Chondrocyte (in vitro differentiated cells): ENCODE measurements around the gene SLC2A13. TPM values are rescaled to one million over a fixed set of nuclear protein-coding genes. Genes with fewer than 3 reads are reported as not detected.
A peak's percentile ranks its signal among the peaks of the same experiment; 100 is the strongest.

Experiments used
- DNase-seq: peaks from one replicate; pipeline ENCODE4 v3.0.0; 2021; ENCODE audit warnings: mixed read lengths, low spot score
- H3K27ac Mint-ChIP-seq: one replicate; pipeline ENCODE4 v1.8.0; 2021; ENCODE audit warnings: mild to moderate bottlenecking, moderate library complexity, mixed read lengths; ENCODE audit not compliant: unreplicated experiment
- H3K27me3 Mint-ChIP-seq: 2 replicates; pipeline ENCODE4 v1.8.0; 2021; ENCODE audit warnings: low read depth, mixed read lengths
- H3K36me3 Mint-ChIP-seq: 2 replicates; pipeline ENCODE4 v1.8.0; 2021; ENCODE audit warnings: low read depth, mixed read lengths
- H3K4me1 Mint-ChIP-seq: 2 replicates; pipeline ENCODE4 v1.8.0; 2021; ENCODE audit warnings: low read depth, mild to moderate bottlenecking, mixed read lengths
- H3K4me3 Mint-ChIP-seq: one replicate; pipeline ENCODE4 v1.8.0; 2021; ENCODE audit warnings: mild to moderate bottlenecking, moderate library complexity, mixed read lengths; ENCODE audit not compliant: unreplicated experiment
- H3K9me3 Mint-ChIP-seq: 2 replicates; pipeline ENCODE4 v1.8.0; 2021; ENCODE audit warnings: low read depth, mixed read lengths
- total RNA-seq: library from RNA; stranded (reverse); gene quantifications from 3 replicates; pipeline ENCODE4 v1.2.1, GENCODE V29; 2021
- TF ChIP-seq, protein P1 (sequence below): fragments of 200-600 bp; sonication (generic); IDR thresholded peaks from 2 replicates; pipeline ENCODE4 v1.5.0; 2021; ENCODE audit warnings: antibody characterized with exemption, mild to moderate bottlenecking, moderate library complexity

The SLC2A13 gene
- total RNA-seq, 1 donor from 2014 or later: 14.4 TPM

DNA sequence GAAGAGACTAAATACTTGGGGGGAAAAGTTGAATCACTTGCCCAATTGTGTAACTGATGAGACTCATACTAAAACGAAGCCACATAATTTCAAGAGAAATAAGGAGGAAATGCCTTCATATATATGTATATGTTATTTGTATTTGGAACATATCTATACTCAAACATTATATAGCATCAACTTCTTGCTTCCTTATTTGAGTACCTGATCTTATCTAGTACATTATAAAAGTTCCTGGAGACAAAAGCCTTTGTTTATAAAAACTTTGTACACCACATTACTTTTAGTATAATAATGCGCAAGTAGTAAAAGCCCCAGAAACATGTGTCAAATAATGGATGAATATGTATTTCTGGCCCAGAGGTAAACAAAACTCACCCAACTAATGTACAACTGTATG, 92.0 kb downstream of the SLC2A13 start:
- Mint-ChIP-seq H3K36me3 (no peaks in the 10 kb centered on the region), H3K27me3 (no peaks in the 10 kb centered on the region), H3K9me3 (no peaks in the 10 kb centered on the region), H3K27ac (no peak overlapping the region), H3K4me1 (peaks cover 5% of the 10 kb centered on the region), H3K4me3 (no peak overlapping the region)
- no peak for DNase-seq
- TF ChIP-seq, protein P1, sequence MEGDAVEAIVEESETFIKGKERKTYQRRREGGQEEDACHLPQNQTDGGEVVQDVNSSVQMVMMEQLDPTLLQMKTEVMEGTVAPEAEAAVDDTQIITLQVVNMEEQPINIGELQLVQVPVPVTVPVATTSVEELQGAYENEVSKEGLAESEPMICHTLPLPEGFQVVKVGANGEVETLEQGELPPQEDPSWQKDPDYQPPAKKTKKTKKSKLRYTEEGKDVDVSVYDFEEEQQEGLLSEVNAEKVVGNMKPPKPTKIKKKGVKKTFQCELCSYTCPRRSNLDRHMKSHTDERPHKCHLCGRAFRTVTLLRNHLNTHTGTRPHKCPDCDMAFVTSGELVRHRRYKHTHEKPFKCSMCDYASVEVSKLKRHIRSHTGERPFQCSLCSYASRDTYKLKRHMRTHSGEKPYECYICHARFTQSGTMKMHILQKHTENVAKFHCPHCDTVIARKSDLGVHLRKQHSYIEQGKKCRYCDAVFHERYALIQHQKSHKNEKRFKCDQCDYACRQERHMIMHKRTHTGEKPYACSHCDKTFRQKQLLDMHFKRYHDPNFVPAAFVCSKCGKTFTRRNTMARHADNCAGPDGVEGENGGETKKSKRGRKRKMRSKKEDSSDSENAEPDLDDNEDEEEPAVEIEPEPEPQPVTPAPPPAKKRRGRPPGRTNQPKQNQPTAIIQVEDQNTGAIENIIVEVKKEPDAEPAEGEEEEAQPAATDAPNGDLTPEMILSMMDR: no peak

DNA sequence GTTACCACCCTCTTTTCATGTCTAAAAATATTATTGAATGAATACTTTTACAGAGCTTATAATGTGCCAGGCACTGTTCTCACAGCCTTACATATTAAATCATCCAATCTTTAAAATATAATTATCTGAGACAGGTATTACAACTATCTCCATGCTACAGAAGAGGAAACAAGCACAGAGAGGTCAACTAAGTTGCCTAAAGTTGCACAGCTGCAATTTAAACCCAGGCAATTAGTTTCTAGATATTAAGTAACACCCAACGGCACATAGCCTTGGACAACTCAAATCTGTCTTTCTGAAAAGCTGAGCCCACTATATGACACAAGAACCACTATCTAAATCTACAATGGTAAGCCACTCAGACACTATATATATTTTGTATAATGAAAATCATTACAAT, 92.6 kb downstream of the SLC2A13 start:
- H3K9me3 Mint-ChIP-seq: no peaks in the 10 kb centered on the region
- TF ChIP-seq, protein P1: no peak
- no peaks in the 10 kb centered on the region for H3K27me3 Mint-ChIP-seq
- no peaks in the 10 kb centered on the region for H3K36me3 Mint-ChIP-seq
- no peak overlapping the region for H3K27ac Mint-ChIP-seq
- peaks cover 5% of the 10 kb centered on the region for H3K4me1 Mint-ChIP-seq
- no peak overlapping the region for H3K4me3 Mint-ChIP-seq
- no peak for DNase-seq

DNA sequence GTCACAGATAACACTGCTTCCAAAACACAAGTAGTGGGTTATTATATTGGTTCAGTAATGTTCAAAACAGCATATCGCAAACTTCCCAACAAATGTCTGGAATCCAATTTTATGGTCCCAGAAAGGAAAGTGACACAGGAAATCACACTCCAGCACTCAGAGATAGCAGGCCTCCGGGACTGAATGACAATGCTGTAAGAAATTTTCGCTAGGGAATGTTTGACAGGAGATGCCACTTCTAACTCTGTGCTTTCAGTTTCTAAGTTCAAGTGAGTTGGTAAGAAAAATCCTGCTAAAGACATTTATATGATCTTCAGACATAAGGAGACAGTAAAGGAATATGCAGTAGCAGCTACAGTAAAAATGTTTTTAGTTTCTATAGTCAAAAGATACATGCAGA, 93.2 kb downstream of the SLC2A13 start:
- H3K4me3 Mint-ChIP-seq: no peak overlapping the region
- no peak for DNase-seq
- no peaks in the 10 kb centered on the region for H3K36me3 Mint-ChIP-seq
- TF ChIP-seq, protein P1: no peak
- H3K4me1 Mint-ChIP-seq: peaks cover 5% of the 10 kb centered on the region
- H3K9me3 Mint-ChIP-seq: no peaks in the 10 kb centered on the region
- no peaks in the 10 kb centered on the region for H3K27me3 Mint-ChIP-seq
- H3K27ac Mint-ChIP-seq: peak overlapping the region; percentile 43

DNA sequence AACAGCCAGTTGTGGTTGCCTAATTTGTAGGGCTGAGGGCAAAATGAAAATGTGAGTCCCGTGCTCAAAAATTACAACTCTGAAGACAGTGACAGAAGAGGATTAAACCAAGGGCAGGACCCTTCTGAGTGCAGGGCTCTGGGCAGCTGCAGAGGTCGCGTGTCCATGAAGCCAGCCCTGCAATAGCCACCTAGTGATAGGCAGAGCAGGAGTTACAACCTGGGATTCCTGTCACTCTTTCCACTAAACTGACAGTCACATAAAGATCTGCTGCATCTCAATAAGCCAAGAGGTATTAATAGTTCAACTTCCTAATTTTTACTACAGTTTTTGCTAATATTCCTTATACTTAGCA, 94.1 kb downstream of the SLC2A13 start:
- no peak for DNase-seq
- H3K4me3 Mint-ChIP-seq: no peak overlapping the region
- no peaks in the 10 kb centered on the region for H3K27me3 Mint-ChIP-seq
- TF ChIP-seq, protein P1: no peak
- peaks cover 5% of the 10 kb centered on the region for H3K4me1 Mint-ChIP-seq
- H3K27ac Mint-ChIP-seq: no peak overlapping the region
- H3K9me3 Mint-ChIP-seq: no peaks in the 10 kb centered on the region
- no peaks in the 10 kb centered on the region for H3K36me3 Mint-ChIP-seq

DNA sequence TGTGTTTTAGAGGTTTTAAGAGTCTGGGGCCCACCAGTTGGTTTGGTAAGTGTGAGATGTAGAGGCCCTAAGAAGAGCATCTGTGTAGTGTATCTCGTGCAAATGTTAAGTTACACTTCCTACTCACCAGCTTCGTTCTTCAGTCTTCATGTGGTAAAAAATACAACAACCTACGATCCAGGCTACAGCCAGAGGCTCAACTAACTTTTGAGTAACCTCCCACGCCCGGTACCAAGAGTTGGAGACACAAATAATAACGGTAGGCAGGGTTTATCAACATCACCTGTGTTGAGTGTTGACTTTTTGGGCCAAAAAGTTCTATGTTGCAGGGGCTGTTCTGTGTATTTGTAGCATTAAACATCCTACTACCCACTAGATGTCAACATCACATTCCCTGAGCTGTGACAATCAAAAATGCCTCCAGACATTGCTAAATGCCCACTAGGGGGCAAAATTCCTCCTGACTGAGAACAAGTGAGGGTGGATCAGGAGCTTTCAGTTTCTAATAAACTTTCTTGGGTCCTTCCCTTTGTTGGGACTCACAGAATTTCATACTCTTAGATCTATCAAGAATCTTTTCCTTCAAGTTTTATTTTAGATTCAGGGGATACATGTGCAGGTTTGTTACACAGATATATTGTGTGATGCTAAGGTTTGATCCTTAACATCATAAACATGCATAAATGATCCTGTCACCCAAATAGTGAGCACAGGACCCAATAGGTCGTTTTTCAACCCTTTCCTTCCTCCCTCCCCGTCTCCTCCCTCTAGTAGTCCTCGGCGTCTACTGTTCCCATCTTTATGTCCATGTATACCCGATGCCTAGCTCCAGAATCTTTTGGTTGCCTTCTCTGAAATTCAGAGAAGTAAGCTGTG, 94.7 kb downstream of the SLC2A13 start:
- H3K27ac Mint-ChIP-seq: no peak overlapping the region
- H3K9me3 Mint-ChIP-seq: no peaks in the 10 kb centered on the region
- no peaks in the 10 kb centered on the region for H3K27me3 Mint-ChIP-seq
- no peak for DNase-seq
- H3K4me3 Mint-ChIP-seq: no peak overlapping the region
- H3K36me3 Mint-ChIP-seq: no peaks in the 10 kb centered on the region
- TF ChIP-seq, protein P1: peak; percentile 89
- peaks cover 5% of the 10 kb centered on the region for H3K4me1 Mint-ChIP-seq
